Tibial artery (tissue), 4 donors: ENCODE measurements around the gene NRXN3.
"Not testable (repeated sequence)": the region's sequence is repeated elsewhere in the genome, so short reads cannot be mapped to it uniquely, and the experiment has no call there.

ENCODE experiments used
- DNase-seq, 2 donors: peaks; one replicate each; pipeline ENCODE4 v3.0.0-alpha.2; 2019
- H3K27ac ChIP-seq, 2 donors: fragments of 200-600 bp; sonication (generic) in 1 of 2; 1 replicate in 1 of 2; 2 replicates in 1 of 2; pipeline ENCODE4 v1.5.1; 2018 to 2019; ENCODE audit warnings: mild to moderate bottlenecking in 1 of 2
- H3K27me3 ChIP-seq, 2 donors: fragments of 200-600 bp; sonication (generic) in 1 of 2; one replicate each; pipeline versions ENCODE4 v1.5.1 to v1.6.0; 2016 to 2019
- H3K36me3 ChIP-seq, 3 donors: fragments of 200-600 bp; sonication (generic) in 2 of 3; one replicate each; pipeline ENCODE4 v1.5.1; 2016 to 2019; ENCODE audit warnings: mild to moderate bottlenecking in 2 of 3
- H3K4me1 ChIP-seq, 4 donors: fragments of 200-600 bp; sonication (generic) in 2 of 4; 1 replicate in 3 of 4; 2 replicates in 1 of 4; pipeline ENCODE4 v1.5.1; 2016 to 2019
- H3K4me3 ChIP-seq, 2 donors: fragments of 200-600 bp; sonication (generic) in 1 of 2; 1 replicate in 1 of 2; 2 replicates in 1 of 2; pipeline ENCODE4 v1.5.1; 2018 to 2019; ENCODE audit warnings: mild to moderate bottlenecking in 2 of 2
- H3K9me3 ChIP-seq, 3 donors: fragments of 200-600 bp; sonication (generic) in 1 of 3; one replicate each; pipeline ENCODE4 v1.5.1; 2016 to 2019
- CTCF ChIP-seq, 2 experiments: fragments of 200-600 bp in 1 of 2; fragments of 450-650 bp in 1 of 2; IDR thresholded peaks; one replicate each; pipeline ENCODE4 v1.5.1; 2017 to 2019; ENCODE audit warnings: antibody characterized with exemption in 2 of 2, mild to moderate bottlenecking in 1 of 2, moderate library complexity in 1 of 2
- intact Hi-C: fragments of 100-400 bp; cut with DNase I; formaldehyde crosslinking; loops from one replicate; pipeline ENCODE4 v1.15.0; 2023; ENCODE audit warnings: low total_unique reads

Gene NRXN3

DNA sequence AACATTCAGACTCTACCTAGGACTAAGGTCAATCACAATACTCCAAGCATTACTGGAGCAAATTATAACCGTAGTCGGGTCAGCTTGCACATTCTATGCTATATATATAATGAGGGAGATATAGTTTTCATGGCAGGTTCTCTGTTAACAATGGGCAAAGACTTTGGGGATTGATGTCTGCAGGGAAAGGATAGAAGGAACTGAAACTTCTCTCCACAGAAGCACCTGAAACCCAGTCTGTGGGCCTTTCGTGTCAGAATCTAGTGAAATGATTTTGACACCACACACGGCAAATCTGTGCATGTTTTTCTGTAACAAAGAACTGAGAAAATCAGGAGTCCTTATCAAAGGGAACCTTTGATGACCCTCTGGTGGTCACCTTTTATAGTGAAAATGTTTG is 847.4 kb downstream of the NRXN3 start:
- intact Hi-C loops, result no loop called here

GRCh38 chr14:79018836-79019235 is 848.7 kb downstream of the NRXN3 start:
- Histone ChIP-seq H3K27me3 (no peaks in the 10 kb centered on the region), H3K36me3 (no peaks in the 10 kb centered on the region), H3K4me1 (no peaks in the 10 kb centered on the region), H3K4me3 (no peak overlapping the region), H3K9me3 (no peaks in the 10 kb centered on the region), H3K27ac (no peak overlapping the region)
- intact Hi-C loops, result no loop called here
- DNase-seq, result no peak
- no peak for TF ChIP-seq CTCF (IDR thresholded peaks at IDR 0.05)

More for the DNA sequence above, 847.4 kb downstream of the NRXN3 start:
- H3K9me3 ChIP-seq, result no peaks in the 10 kb centered on the region
- H3K4me1 ChIP-seq, result no peaks in the 10 kb centered on the region
- DNase-seq, result no peak
- no peak overlapping the region for H3K27ac ChIP-seq
- no peak for TF ChIP-seq CTCF (IDR thresholded peaks at IDR 0.05)
- H3K27me3 ChIP-seq, result no peaks in the 10 kb centered on the region
- H3K36me3 ChIP-seq, result no peaks in the 10 kb centered on the region
- H3K4me3 ChIP-seq, result no peak overlapping the region

DNA sequence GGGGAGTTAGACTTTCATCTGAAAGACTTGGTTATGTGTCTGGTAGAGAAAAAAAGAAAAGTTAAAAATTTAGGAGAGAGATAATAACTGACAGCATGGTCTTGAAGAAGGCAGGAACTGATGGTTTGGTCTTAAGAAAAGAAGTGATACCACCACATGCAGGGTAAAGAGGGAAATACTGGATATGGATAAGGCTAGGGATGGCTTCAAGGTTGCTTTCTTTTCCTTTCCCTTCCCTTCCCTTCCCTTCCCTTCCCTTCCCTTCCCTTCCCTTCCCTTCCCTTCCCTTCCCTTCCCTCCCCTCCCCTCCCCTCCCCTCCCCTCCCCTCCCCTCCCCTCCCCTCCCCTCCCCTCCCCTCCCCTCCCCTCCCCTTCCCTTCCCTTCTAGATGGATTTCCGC is 849.7 kb downstream of the NRXN3 start:
- H3K27me3 ChIP-seq, intact Hi-C loops, H3K9me3 ChIP-seq, DNase-seq, H3K4me3 ChIP-seq, H3K27ac ChIP-seq, H3K36me3 ChIP-seq, H3K4me1 ChIP-seq: not testable (repeated sequence)

DNA sequence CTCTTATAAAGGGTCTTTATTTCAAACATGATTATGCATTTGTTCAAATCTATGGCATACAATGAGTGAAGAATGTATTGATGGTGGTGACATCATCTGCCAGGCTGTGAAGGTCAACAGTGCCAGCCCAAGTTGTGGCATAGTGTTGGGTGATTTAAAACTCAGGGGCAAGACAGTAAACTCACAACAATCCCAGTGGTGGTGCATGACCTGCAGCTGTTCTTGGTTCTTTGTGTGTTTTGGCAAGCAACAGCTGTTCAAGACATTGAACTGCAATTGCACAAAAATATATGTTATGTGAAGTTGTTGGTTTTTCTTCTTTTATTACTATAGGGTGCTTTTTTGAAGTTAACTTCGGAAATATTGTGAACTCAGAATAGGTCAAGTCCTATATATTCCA is 851.6 kb downstream of the NRXN3 start:
- TF ChIP-seq CTCF (IDR thresholded peaks at IDR 0.05), result no peak
- Histone ChIP-seq H3K27ac (no peak overlapping the region), H3K4me3 (no peak overlapping the region), H3K36me3 (no peaks in the 10 kb centered on the region), H3K27me3 (no peaks in the 10 kb centered on the region), H3K4me1 (no peaks in the 10 kb centered on the region), H3K9me3 (no peaks in the 10 kb centered on the region)
- intact Hi-C loops, result no loop called here
- DNase-seq, result no peak

GRCh38 chr14:79027138-79027537 is 857.0 kb downstream of the NRXN3 start:
- no peaks in the 10 kb centered on the region for H3K9me3 ChIP-seq
- intact Hi-C loops, result no loop called here
- no peaks in the 10 kb centered on the region for H3K36me3 ChIP-seq
- no peak for DNase-seq
- H3K4me1 ChIP-seq, result no peaks in the 10 kb centered on the region
- no peak for TF ChIP-seq CTCF (IDR thresholded peaks at IDR 0.05)
- H3K4me3 ChIP-seq, result no peak overlapping the region
- no peaks in the 10 kb centered on the region for H3K27me3 ChIP-seq
- H3K27ac ChIP-seq, result no peak overlapping the region

- no peaks in the 10 kb centered on the region for H3K36me3 ChIP-seq
- no peak for DNase-seq
- no peak overlapping the region for H3K27ac ChIP-seq
- no peaks in the 10 kb centered on the region for H3K9me3 ChIP-seq
- H3K27me3 ChIP-seq, result no peaks in the 10 kb centered on the region
- intact Hi-C loops, result no loop called here
- TF ChIP-seq CTCF (IDR thresholded peaks at IDR 0.05), result no peak
- H3K4me3 ChIP-seq, result no peak overlapping the region
- no peaks in the 10 kb centered on the region for H3K4me1 ChIP-seq
Observed at GRCh38 chr14:79028281-79028680, 858.1 kb downstream of the NRXN3 start.
